IMR-90 (cell line): ENCODE measurements around the gene PPP1R37. TPM values are rescaled to one million over a fixed set of nuclear protein-coding genes. Genes with fewer than 3 reads are reported as not detected.

Source experiments
- ATAC-seq: fragments of 200-7000 bp; cut with Tn5 transposase; 2 replicates; pipeline ENCODE4 v1.9.1; 2020; ENCODE audit warnings: low read depth, mild to moderate bottlenecking, moderate library complexity
- BruUV-seq: library from RNA; stranded (reverse); fragments of 400-500 nt; replicated peaks from 2 replicates; lab custom pipeline; 2021; lab: Mats Ljungman, UMichigan
- CTCF ChIA-PET: fragments of 300-600 bp; formaldehyde crosslinking; extraction: SDS; loops from one replicate; lab custom pipeline; 2021; ENCODE audit warnings: antibody characterized with exemption; lab: Yijun Ruan, JAX
- POLR2A ChIA-PET: fragments of 300-600 bp; sonication (Branson Sonifier 250); formaldehyde crosslinking; loops from one replicate; lab custom pipeline; 2022; ENCODE audit warnings: antibody characterized with exemption; ENCODE audit not compliant: unreplicated experiment; lab: Charles Lee
- DNase-seq: peaks from one replicate; pipeline ENCODE4 v3.0.0; 2013
- H2AFZ ChIP-seq: replicated peaks from 2 replicates; pipeline ENCODE3; 2013; ENCODE audit warnings: low read length, mild to moderate bottlenecking; ENCODE audit not compliant: poor library complexity
- H2AK5ac ChIP-seq: 2 replicates; pipeline ENCODE4 v1.6.1; 2013; ENCODE audit warnings: low read depth, low read length, inconsistent platforms
- H2AK9ac ChIP-seq: replicated peaks from 2 replicates; pipeline ENCODE3; 2013; ENCODE audit warnings: mild to moderate bottlenecking, low read depth, low read length, moderate library complexity; ENCODE audit not compliant: poor library complexity
- H2BK120ac ChIP-seq: 2 replicates; pipeline ENCODE4 v1.6.1; 2013; ENCODE audit warnings: low read depth, low read length, inconsistent platforms
- H2BK15ac ChIP-seq: 3 replicates; pipeline ENCODE4 v1.6.1; 2013; ENCODE audit warnings: low read depth, low read length, inconsistent platforms
- H2BK20ac ChIP-seq: 2 replicates; pipeline ENCODE4 v1.6.1; 2013; ENCODE audit warnings: low read depth, mild to moderate bottlenecking, inconsistent platforms, low read length, moderate library complexity
- H2BK5ac ChIP-seq: 2 replicates; pipeline ENCODE4 v1.6.1; 2013; ENCODE audit warnings: mild to moderate bottlenecking, low read depth, low read length, inconsistent platforms; ENCODE audit not compliant: poor library complexity, severe bottlenecking
- H3K14ac ChIP-seq: replicated peaks from 2 replicates; pipeline ENCODE4 v1.6.1; 2013; ENCODE audit warnings: low read depth, low read length, inconsistent platforms
- H3K18ac ChIP-seq: 2 replicates; pipeline ENCODE4 v1.6.1; 2013; ENCODE audit warnings: low read depth, low read length, control low read depth
- H3K23ac ChIP-seq: 2 replicates; pipeline ENCODE4 v1.6.1; 2013; ENCODE audit warnings: low read depth, low read length, inconsistent platforms
- H3K27ac ChIP-seq: 2 replicates; pipeline ENCODE4 v1.5.1; 2013; ENCODE audit warnings: mild to moderate bottlenecking, control low read depth, low read length; ENCODE audit not compliant: insufficient read depth
- H3K27me3 ChIP-seq: 2 replicates; pipeline ENCODE4 v1.6.1; 2013; ENCODE audit warnings: low read length; ENCODE audit not compliant: control insufficient read depth, insufficient read depth
- H3K36me3 ChIP-seq: 2 replicates; pipeline ENCODE4 v1.6.1; 2013; ENCODE audit warnings: low read length, mixed read lengths; ENCODE audit not compliant: control insufficient read depth, insufficient read depth
- H3K4ac ChIP-seq: 2 replicates; pipeline ENCODE4 v1.6.1; 2013; ENCODE audit warnings: low read depth, low read length, inconsistent platforms
- H3K4me1 ChIP-seq: 2 replicates; pipeline ENCODE4 v1.6.1; 2013; ENCODE audit warnings: low read length, mixed read lengths; ENCODE audit not compliant: control insufficient read depth, insufficient read depth
- H3K4me2 ChIP-seq: 2 replicates; pipeline ENCODE4 v1.6.1; 2013; ENCODE audit warnings: low read depth, mild to moderate bottlenecking, control low read depth, low read length, moderate library complexity
- H3K4me3 ChIP-seq: 2 replicates; pipeline ENCODE4 v1.5.1; 2013; ENCODE audit warnings: low read depth, mild to moderate bottlenecking, control low read depth, low read length, moderate library complexity; ENCODE audit not compliant: insufficient read depth
- H3K56ac ChIP-seq: 2 replicates; pipeline ENCODE4 v1.6.1; 2013; ENCODE audit warnings: low read length, inconsistent platforms; ENCODE audit not compliant: insufficient read depth; ENCODE audit errors: extremely low read depth
- H3K79me1 ChIP-seq, 2 experiments: 2 replicates each; pipeline ENCODE4 v1.6.1; 2013; ENCODE audit warnings: low read length in 2 of 2, inconsistent platforms in 1 of 2, low read depth in 1 of 2
- H3K9ac ChIP-seq: 2 replicates; pipeline ENCODE4 v1.6.1; 2013; ENCODE audit warnings: low read depth, low read length, control low read depth
- H3K9me1 ChIP-seq: 2 replicates; pipeline ENCODE4 v1.6.1; 2013; ENCODE audit warnings: low read length, inconsistent platforms; ENCODE audit not compliant: insufficient read depth
- H3K9me3 ChIP-seq: 2 replicates; pipeline ENCODE4 v1.6.1; 2013; ENCODE audit warnings: low read length; ENCODE audit not compliant: control insufficient read depth, insufficient read depth
- H4K20me1 ChIP-seq: 2 replicates; pipeline ENCODE4 v1.6.1; 2013; ENCODE audit warnings: low read length, inconsistent platforms; ENCODE audit not compliant: insufficient read depth
- H4K5ac ChIP-seq: 2 replicates; pipeline ENCODE4 v1.6.1; 2013; ENCODE audit warnings: mild to moderate bottlenecking, low read depth, low read length, control low read depth
- H4K8ac ChIP-seq, 2 experiments: 2 replicates each; pipeline ENCODE4 v1.6.1; 2013; ENCODE audit warnings: low read depth in 2 of 2, low read length in 2 of 2, control low read depth in 1 of 2, inconsistent platforms in 1 of 2
- H4K91ac ChIP-seq: 2 replicates; pipeline ENCODE4 v1.6.1; 2013; ENCODE audit warnings: low read depth, low read length, inconsistent platforms; ENCODE audit not compliant: insufficient read depth
- BHLHE40 ChIP-seq: fragments of 150-350 bp; IDR thresholded peaks from 2 replicates; pipeline ENCODE4 v1.6.1; 2016; ENCODE audit warnings: mild to moderate bottlenecking, low read depth, low read length
- CEBPB ChIP-seq: IDR thresholded peaks from 2 replicates; pipeline ENCODE4 v1.6.1; 2012; ENCODE audit warnings: low read depth, low read length, improper control_type of control experiment
- CHD1 ChIP-seq: IDR thresholded peaks from 2 replicates; pipeline ENCODE4 v1.6.1; 2012; ENCODE audit warnings: low read depth, low read length, improper control_type of control experiment
- CTCF ChIP-seq: conservative IDR thresholded peaks from 2 replicates; pipeline ENCODE4 v1.5.1; 2012; ENCODE audit warnings: mild to moderate bottlenecking, low read depth, low read length, improper control_type of control experiment
- ELK1 ChIP-seq: fragments of 150-350 bp; IDR thresholded peaks from 2 replicates; pipeline ENCODE4 v1.6.1; 2016; ENCODE audit warnings: low read depth, mild to moderate bottlenecking, low read length, moderate library complexity, borderline replicate concordance
- FOS ChIP-seq: fragments of 150-350 bp; IDR thresholded peaks from 2 replicates; pipeline ENCODE4 v1.6.1; 2016; ENCODE audit warnings: low read depth, low read length
- MAFK ChIP-seq: IDR thresholded peaks from 2 replicates; pipeline ENCODE4 v1.6.1; 2012; ENCODE audit warnings: low read depth, low read length, improper control_type of control experiment
- MAZ ChIP-seq: IDR thresholded peaks from 2 replicates; pipeline ENCODE4 v1.6.1; 2012; ENCODE audit warnings: low read depth, mild to moderate bottlenecking, low read length, improper control_type of control experiment, moderate library complexity, borderline replicate concordance
- MXI1 ChIP-seq: IDR thresholded peaks from 2 replicates; pipeline ENCODE4 v1.6.1; 2012; ENCODE audit warnings: low read depth, mild to moderate bottlenecking, low read length, moderate library complexity, borderline replicate concordance
- NFE2L2 ChIP-seq: fragments of 150-350 bp; IDR thresholded peaks from 2 replicates; pipeline ENCODE4 v1.6.1; 2016; ENCODE audit warnings: low read depth, mild to moderate bottlenecking, low read length
- RAD21 ChIP-seq: IDR thresholded peaks from 2 replicates; pipeline ENCODE4 v1.6.1; 2012; ENCODE audit warnings: low read length, improper control_type of control experiment
- RCOR1 ChIP-seq: IDR thresholded peaks from 2 replicates; pipeline ENCODE4 v1.6.1; 2012; ENCODE audit warnings: mild to moderate bottlenecking, low read length, improper control_type of control experiment; ENCODE audit not compliant: insufficient replicate concordance
- RFX5 ChIP-seq: IDR thresholded peaks from 2 replicates; pipeline ENCODE4 v1.8.0; 2012; ENCODE audit warnings: low read depth, mild to moderate bottlenecking, low read length, moderate library complexity
- USF2 ChIP-seq: fragments of 150-350 bp; IDR thresholded peaks from 2 replicates; pipeline ENCODE4 v1.6.1; 2017; ENCODE audit warnings: mild to moderate bottlenecking, antibody characterized with exemption, low read length, low read depth
- WGBS, 2 experiments: methylation state at CpG; one replicate each; pipeline versions ENCODE4 v1.1.5 to v1.1.7; 2013; ENCODE audit warnings: missing lambda C conversion rate in 2 of 2; ENCODE audit not compliant: insufficient read length in 1 of 2; ENCODE audit errors: extremely low coverage in 2 of 2; 5-methylcytosine and 5-hydroxymethylcytosine counted together
- dilution Hi-C: fragments of 300-500 bp; cut with HindIII; formaldehyde crosslinking; loops from one replicate; pipeline ENCODE4 v1.14.3; 2018; ENCODE audit warnings: low sequenced_read_pairs; ENCODE audit not compliant: unreplicated experiment
- in situ Hi-C: fragments of 300-500 bp; cut with MboI; formaldehyde crosslinking; loops from 3 replicates; pipeline ENCODE4 v1.14.3; 2019; ENCODE audit warnings: low sequenced_read_pairs, inconsistent platforms, mixed read lengths
- intact Hi-C: fragments of 100-400 bp; cut with micrococcal nuclease; formaldehyde crosslinking; loops from 2 replicates; pipeline ENCODE4 v1.10.0; 2022
- polyA plus RNA-seq, 3 experiments: library from polyadenylated mRNA; depleted of rRNA; stranded (reverse); fragments of >200 nt; gene quantifications; 2 replicates each; pipeline ENCODE4 v1.2.3, GENCODE V29; 2012; ENCODE audit warnings: low replicate concordance in 1 of 3
- total RNA-seq: library from RNA; depleted of rRNA; stranded (reverse); fragments of >200 nt; gene quantifications from 2 replicates; pipeline ENCODE4 v1.2.3, GENCODE V29; 2012

PPP1R37 gene
- total and polyA plus RNA-seq, 2 of the 4 experiments (the other 2 are of a cell fraction), result 13.1 to 18.5 TPM

GRCh38 chr19:45161738-45162607 is 69.0 kb downstream of the PPP1R37 start:
- H4K8ac ChIP-seq, result no peak overlapping the region
- TF ChIP-seq NFE2L2, result no peak
- no peak for TF ChIP-seq CHD1
- no peak for TF ChIP-seq MAFK
- no peak for TF ChIP-seq FOS
- no peak for TF ChIP-seq RCOR1
- TF ChIP-seq MAZ, result peak; percentile 23; the same call in 1 of the 2 replicates
- TF ChIP-seq BHLHE40, result no peak
- no peak for TF ChIP-seq USF2
- no peak for TF ChIP-seq RFX5
- TF ChIP-seq CEBPB, result no peak
- TF ChIP-seq RAD21, result peak; percentile 67
- TF ChIP-seq MXI1, result no peak
- no peak for TF ChIP-seq ELK1
- peak; percentile 64 for TF ChIP-seq CTCF

More at GRCh38 chr19:45161738-45162607, 69.0 kb downstream of the PPP1R37 start:
- no peak overlapping the region for H2BK15ac ChIP-seq
- no TSS peak for BruUV-seq
- peak; percentile 28 for DNase-seq
- in situ Hi-C loops (no loop called here), intact Hi-C loops (loop anchor here (1.0 kb wide), 2 partner anchors 86 to 176 kb away; no protein-coding TSS in a partner anchor), dilution Hi-C loops (no loop called here)
- peak overlapping the region; percentile 73 for H2AFZ ChIP-seq
- peaks cover 5% of the 10 kb centered on the region; the same call in 1 of the 2 replicates for H4K20me1 ChIP-seq
- no peak overlapping the region for H4K91ac ChIP-seq
- H3K27ac ChIP-seq, result no peak overlapping the region
- ChIA-PET POLR2A (no interaction called here), CTCF (interaction anchor here (0.6 kb wide), 1 partner anchor 87 kb away, joined by 3 read pairs; no protein-coding TSS in a partner anchor)
- no peak overlapping the region for H3K14ac ChIP-seq
- H3K4me3 ChIP-seq, result no peak overlapping the region
- H2BK5ac ChIP-seq, result no peak overlapping the region
- no peak overlapping the region for H3K4me2 ChIP-seq
- no peaks in the 10 kb centered on the region for H3K79me1 ChIP-seq
- H2BK20ac ChIP-seq, result no peak overlapping the region
- no peaks in the 10 kb centered on the region for H3K9me3 ChIP-seq
- H4K5ac ChIP-seq, result no peak overlapping the region
- peaks cover 22% of the 10 kb centered on the region for H3K27me3 ChIP-seq
- peaks cover 2% of the 10 kb centered on the region; the same call in 1 of the 2 replicates for H3K4me1 ChIP-seq
- H3K9ac ChIP-seq, result no peak overlapping the region
- no peak overlapping the region for H2AK5ac ChIP-seq
- H3K56ac ChIP-seq, result no peak overlapping the region
- H3K4ac ChIP-seq, result no peak overlapping the region
- H2AK9ac ChIP-seq, result peak overlapping the region; percentile 50
- peak; percentile 84 for ATAC-seq
- no peak overlapping the region for H3K23ac ChIP-seq
- no peaks in the 10 kb centered on the region for H3K36me3 ChIP-seq
- H3K9me1 ChIP-seq, result no peaks in the 10 kb centered on the region
- H3K18ac ChIP-seq, result no peak overlapping the region
- whole genome bisulfite sequencing, 2 experiments, result 20% methylated on average over 2 of the region's 32 CpGs; no CpG with 5 or more reads in 1 of the 2 experiments
- no peak overlapping the region for H2BK120ac ChIP-seq
